SK-N-SH (cell line): ENCODE measurements around the gene ADAMTS7.

ENCODE experiments used
- CHD2 ChIP-seq: fragments of 150-350 bp; IDR thresholded peaks from 2 replicates; pipeline ENCODE4 v1.6.1; 2018; ENCODE audit warnings: low read length; ENCODE audit not compliant: partially characterized antibody
- EP300 ChIP-seq, 2 experiments: IDR thresholded peaks; 2 replicates each; pipeline versions ENCODE4 v1.4.0 to v1.6.1; 2012; ENCODE audit warnings: borderline replicate concordance in 1 of 2, low read depth in 1 of 2, low read length in 1 of 2
- EZH2phosphoT487 ChIP-seq: fragments of 200-600 bp; sonication (generic); IDR thresholded peaks from 2 replicates; pipeline ENCODE4 v1.6.1; 2017; ENCODE audit warnings: low read depth, mixed run types, mild to moderate bottlenecking, antibody characterized with exemption, moderate library complexity, borderline replicate concordance
- JUND ChIP-seq: IDR thresholded peaks from 2 replicates; pipeline ENCODE4 v1.4.0; 2012
- RFX5 ChIP-seq: IDR thresholded peaks from 2 replicates; pipeline ENCODE4 v1.6.1; 2012; ENCODE audit warnings: mild to moderate bottlenecking, improper control_type of control experiment, low read length
- TAF1 ChIP-seq: IDR thresholded peaks from 2 replicates; pipeline ENCODE4 v1.6.1; 2012; ENCODE audit warnings: low read depth, mild to moderate bottlenecking, low read length, moderate library complexity, borderline replicate concordance
- YY1 ChIP-seq: IDR thresholded peaks from 2 replicates; pipeline ENCODE4 v1.4.0; 2012; ENCODE audit warnings: low read depth, mild to moderate bottlenecking
- TF ChIP-seq, protein P1 (sequence below): fragments of 200-600 bp; sonication (generic); IDR thresholded peaks from 2 replicates; pipeline ENCODE4 v1.6.1; 2017; ENCODE audit warnings: antibody characterized with exemption, mild to moderate bottlenecking, moderate library complexity
- TF ChIP-seq, protein P2 (sequence below): IDR thresholded peaks from 2 replicates; pipeline ENCODE4 v1.4.0; 2012; ENCODE audit warnings: low read depth
- TF ChIP-seq, protein P3 (sequence below): IDR thresholded peaks from 2 replicates; pipeline ENCODE4 v1.6.1; 2012; ENCODE audit warnings: mild to moderate bottlenecking, low read depth, low read length, moderate library complexity
- TF ChIP-seq, protein P4 (sequence below): fragments of 150-350 bp; IDR thresholded peaks from 2 replicates; pipeline ENCODE4 v1.6.1; 2017; ENCODE audit warnings: antibody characterized with exemption, low read length, low read depth, borderline replicate concordance

DNA sequence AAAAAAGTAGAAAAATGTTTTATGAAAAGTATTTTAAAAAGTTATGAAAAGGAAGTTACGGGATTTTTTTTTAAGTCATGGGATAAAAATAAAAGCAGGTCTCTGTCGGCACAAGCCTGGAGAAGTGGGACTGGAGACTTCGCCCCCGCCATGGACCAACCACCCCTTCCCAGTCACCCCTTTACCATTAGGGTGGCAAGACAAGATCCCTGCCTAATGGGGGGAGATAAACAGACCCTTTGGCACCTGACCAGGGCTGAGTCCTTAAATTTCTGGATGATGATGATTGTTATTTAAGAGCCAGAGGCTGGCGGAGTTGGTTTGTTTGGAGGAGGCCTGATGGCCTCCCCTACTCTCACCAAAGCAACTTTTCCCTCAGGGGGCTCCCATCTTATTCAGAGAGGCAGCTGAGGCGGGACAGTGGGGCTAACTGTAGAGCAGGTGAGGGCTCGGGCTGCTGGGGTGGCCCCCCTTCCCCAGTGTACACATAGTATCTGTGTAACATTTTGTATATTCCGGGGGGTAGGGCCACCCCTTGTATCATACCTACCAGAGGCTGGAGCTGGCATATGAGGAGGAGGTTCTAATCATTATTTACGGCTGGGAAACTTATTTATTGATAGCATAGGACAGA, 74.0 kb downstream of the ADAMTS7 start:
- TF ChIP-seq, protein P1, sequence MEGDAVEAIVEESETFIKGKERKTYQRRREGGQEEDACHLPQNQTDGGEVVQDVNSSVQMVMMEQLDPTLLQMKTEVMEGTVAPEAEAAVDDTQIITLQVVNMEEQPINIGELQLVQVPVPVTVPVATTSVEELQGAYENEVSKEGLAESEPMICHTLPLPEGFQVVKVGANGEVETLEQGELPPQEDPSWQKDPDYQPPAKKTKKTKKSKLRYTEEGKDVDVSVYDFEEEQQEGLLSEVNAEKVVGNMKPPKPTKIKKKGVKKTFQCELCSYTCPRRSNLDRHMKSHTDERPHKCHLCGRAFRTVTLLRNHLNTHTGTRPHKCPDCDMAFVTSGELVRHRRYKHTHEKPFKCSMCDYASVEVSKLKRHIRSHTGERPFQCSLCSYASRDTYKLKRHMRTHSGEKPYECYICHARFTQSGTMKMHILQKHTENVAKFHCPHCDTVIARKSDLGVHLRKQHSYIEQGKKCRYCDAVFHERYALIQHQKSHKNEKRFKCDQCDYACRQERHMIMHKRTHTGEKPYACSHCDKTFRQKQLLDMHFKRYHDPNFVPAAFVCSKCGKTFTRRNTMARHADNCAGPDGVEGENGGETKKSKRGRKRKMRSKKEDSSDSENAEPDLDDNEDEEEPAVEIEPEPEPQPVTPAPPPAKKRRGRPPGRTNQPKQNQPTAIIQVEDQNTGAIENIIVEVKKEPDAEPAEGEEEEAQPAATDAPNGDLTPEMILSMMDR: no peak
- TF ChIP-seq, protein P2, sequence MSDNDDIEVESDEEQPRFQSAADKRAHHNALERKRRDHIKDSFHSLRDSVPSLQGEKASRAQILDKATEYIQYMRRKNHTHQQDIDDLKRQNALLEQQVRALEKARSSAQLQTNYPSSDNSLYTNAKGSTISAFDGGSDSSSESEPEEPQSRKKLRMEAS: no peak
- TF ChIP-seq YY1 (no peak), EP300 (IDR thresholded peaks at IDR 0.05; ENCODE audit: borderline replicate concordance in 1 of 2, low read depth in 1 of 2, low read length in 1 of 2) (no peak), RFX5 (no peak), JUND (no peak), TAF1 (no peak), CHD2 (no peak), EZH2phosphoT487 (no peak)
- TF ChIP-seq, protein P3, sequence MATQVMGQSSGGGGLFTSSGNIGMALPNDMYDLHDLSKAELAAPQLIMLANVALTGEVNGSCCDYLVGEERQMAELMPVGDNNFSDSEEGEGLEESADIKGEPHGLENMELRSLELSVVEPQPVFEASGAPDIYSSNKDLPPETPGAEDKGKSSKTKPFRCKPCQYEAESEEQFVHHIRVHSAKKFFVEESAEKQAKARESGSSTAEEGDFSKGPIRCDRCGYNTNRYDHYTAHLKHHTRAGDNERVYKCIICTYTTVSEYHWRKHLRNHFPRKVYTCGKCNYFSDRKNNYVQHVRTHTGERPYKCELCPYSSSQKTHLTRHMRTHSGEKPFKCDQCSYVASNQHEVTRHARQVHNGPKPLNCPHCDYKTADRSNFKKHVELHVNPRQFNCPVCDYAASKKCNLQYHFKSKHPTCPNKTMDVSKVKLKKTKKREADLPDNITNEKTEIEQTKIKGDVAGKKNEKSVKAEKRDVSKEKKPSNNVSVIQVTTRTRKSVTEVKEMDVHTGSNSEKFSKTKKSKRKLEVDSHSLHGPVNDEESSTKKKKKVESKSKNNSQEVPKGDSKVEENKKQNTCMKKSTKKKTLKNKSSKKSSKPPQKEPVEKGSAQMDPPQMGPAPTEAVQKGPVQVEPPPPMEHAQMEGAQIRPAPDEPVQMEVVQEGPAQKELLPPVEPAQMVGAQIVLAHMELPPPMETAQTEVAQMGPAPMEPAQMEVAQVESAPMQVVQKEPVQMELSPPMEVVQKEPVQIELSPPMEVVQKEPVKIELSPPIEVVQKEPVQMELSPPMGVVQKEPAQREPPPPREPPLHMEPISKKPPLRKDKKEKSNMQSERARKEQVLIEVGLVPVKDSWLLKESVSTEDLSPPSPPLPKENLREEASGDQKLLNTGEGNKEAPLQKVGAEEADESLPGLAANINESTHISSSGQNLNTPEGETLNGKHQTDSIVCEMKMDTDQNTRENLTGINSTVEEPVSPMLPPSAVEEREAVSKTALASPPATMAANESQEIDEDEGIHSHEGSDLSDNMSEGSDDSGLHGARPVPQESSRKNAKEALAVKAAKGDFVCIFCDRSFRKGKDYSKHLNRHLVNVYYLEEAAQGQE: no peak
- TF ChIP-seq, protein P4, sequence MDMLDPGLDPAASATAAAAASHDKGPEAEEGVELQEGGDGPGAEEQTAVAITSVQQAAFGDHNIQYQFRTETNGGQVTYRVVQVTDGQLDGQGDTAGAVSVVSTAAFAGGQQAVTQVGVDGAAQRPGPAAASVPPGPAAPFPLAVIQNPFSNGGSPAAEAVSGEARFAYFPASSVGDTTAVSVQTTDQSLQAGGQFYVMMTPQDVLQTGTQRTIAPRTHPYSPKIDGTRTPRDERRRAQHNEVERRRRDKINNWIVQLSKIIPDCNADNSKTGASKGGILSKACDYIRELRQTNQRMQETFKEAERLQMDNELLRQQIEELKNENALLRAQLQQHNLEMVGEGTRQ: no peak
